KOPT-K1 (cell line): ENCODE measurements around the gene CMTM4.

Source experiments
- H3K27ac ChIP-seq: fragments of 200-600 bp; sonication (generic); 2 replicates; pipeline ENCODE4 v1.5.1; 2016; ENCODE audit warnings: antibody characterized with exemption, mild to moderate bottlenecking, low read depth, low read length; ENCODE audit not compliant: poor library complexity, severe bottlenecking
- H3K36me3 ChIP-seq: fragments of 200-600 bp; sonication (generic); 2 replicates; pipeline ENCODE4 v1.5.1; 2017; ENCODE audit warnings: antibody characterized with exemption, mild to moderate bottlenecking, low read length, moderate library complexity; ENCODE audit not compliant: insufficient read depth
- H3K9me3 ChIP-seq: fragments of 200-600 bp; sonication (generic); 2 replicates; pipeline ENCODE4 v1.5.1; 2017; ENCODE audit warnings: antibody characterized with exemption, low read length, mild to moderate bottlenecking; ENCODE audit not compliant: insufficient read depth, poor library complexity, severe bottlenecking

Gene CMTM4

DNA sequence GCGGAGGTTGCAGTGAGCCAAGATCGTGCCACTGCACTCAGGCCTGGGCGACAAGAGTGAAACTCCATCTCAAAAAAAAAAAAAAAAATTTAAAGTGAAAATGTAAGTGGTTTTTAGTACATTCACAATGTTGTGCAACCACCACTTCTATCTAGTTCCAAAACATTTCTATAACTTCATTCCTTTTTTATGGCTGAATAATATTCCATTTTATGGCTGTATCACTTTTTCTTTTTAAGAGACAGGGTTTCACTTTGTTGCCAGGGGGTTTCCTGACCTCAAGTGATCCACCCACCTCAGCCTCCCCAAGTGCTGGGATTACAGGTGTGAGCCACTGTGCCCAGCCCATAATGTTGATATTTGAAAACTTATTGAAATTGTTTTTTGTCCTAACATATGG is 103.7 kb downstream of the CMTM4 start:
- Histone ChIP-seq H3K9me3 (no peaks in the 10 kb centered on the region), H3K36me3 (no peaks in the 10 kb centered on the region), H3K27ac (no peak overlapping the region)

DNA sequence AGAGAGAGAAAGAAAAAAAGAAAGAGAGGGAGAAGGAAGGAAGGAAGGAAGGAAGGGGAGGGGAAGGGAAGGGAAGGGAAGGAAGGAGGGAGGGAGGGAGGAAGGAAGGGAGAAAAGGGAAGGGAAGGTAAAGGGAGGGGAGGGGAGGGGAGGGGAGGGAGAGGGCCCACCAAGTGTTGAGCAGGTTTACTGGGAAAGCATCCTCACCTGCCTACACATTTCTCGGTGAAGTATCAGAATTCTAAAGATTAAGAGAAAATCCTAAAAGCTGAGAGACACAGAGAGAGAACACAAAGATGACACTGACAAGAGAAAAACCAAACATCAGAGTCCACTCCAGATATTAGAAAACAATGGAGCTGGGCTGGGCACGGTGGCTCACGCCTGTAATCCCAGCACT is 104.3 kb downstream of the CMTM4 start:
- H3K36me3 ChIP-seq, result no peaks in the 10 kb centered on the region
- H3K27ac ChIP-seq, result no peak overlapping the region
- H3K9me3 ChIP-seq, result no peaks in the 10 kb centered on the region

DNA sequence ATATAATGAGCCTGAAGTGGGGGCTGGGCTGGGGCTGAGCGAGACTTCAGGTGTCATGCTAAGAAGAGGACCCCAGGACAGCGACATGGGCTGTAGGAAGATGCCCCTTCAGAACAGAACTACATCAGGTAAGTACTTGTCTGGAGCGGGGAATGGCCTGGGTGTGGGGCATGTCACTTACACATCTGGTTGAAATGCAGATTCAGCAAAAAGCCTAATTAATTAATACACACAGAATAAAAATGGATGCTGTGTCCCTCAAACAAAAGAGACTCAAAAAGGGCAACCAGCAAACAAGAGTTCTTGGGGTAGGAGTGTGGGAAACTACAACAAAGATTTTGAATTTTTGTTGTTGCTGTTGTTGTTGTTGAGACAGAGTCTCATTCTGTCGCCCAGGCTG is 105.5 kb downstream of the CMTM4 start:
- Histone ChIP-seq H3K9me3 (no peaks in the 10 kb centered on the region), H3K36me3 (no peaks in the 10 kb centered on the region), H3K27ac (peak overlapping the region; percentile 61)

- H3K27ac ChIP-seq, result peak overlapping the region; percentile 61
- H3K36me3 ChIP-seq, result no peaks in the 10 kb centered on the region
- H3K9me3 ChIP-seq, result no peaks in the 10 kb centered on the region
Measured at GRCh38 chr16:66590322-66590721, 106.2 kb downstream of the CMTM4 start.

- Histone ChIP-seq H3K36me3 (no peaks in the 10 kb centered on the region), H3K27ac (peak overlapping the region; percentile 61), H3K9me3 (no peaks in the 10 kb centered on the region)
Measured at GRCh38 chr16:66588981-66589713, 107.4 kb downstream of the CMTM4 start.

GRCh38 chr16:66587881-66588600 is 108.5 kb downstream of the CMTM4 start:
- Histone ChIP-seq H3K27ac (peak overlapping the region; percentile 61), H3K9me3 (no peaks in the 10 kb centered on the region), H3K36me3 (no peaks in the 10 kb centered on the region)

DNA sequence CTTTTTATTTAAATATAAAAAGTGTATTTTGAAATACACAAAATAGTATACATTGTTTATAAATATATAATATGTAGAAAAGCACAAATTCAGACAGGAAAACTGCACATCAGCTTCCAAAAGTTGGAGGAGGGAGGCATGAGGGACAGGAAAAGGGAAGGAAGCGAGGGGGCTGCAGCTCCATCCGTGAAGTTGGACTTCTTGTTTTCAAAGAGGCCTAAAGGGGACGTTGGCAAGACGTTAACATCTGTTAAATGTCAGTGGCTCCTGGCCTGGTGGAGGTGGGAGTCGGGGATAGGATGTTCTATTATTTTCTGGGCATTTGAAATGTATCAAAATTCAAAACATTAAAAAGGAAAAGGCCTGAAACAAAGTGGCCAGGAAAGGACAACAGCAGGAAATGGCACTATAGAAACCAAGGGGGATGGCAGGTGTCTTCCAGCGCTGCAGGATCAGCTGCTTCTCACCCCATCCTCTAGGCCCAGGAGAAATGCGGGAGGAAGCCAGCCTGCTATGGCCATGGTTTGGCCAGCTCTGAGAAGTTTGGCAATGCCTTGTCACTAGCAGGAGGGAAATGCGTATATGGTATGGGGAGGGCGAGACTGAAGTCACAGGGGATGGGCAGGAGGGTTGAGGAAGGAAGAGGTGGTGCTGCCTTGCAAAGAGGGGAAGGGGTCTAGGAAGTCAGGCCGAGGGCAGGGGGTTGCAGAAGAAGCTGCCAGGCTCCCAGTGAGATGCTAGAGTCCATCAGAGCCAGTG is 110.9 kb downstream of the CMTM4 start:
- H3K9me3 ChIP-seq, result no peaks in the 10 kb centered on the region
- no peaks in the 10 kb centered on the region for H3K36me3 ChIP-seq
- peak overlapping the region; percentile 61 for H3K27ac ChIP-seq

- Histone ChIP-seq H3K36me3 (no peaks in the 10 kb centered on the region), H3K9me3 (no peaks in the 10 kb centered on the region), H3K27ac (no peak overlapping the region)
Measured at GRCh38 chr16:66581246-66581952, 115.1 kb downstream of the CMTM4 start.

DNA sequence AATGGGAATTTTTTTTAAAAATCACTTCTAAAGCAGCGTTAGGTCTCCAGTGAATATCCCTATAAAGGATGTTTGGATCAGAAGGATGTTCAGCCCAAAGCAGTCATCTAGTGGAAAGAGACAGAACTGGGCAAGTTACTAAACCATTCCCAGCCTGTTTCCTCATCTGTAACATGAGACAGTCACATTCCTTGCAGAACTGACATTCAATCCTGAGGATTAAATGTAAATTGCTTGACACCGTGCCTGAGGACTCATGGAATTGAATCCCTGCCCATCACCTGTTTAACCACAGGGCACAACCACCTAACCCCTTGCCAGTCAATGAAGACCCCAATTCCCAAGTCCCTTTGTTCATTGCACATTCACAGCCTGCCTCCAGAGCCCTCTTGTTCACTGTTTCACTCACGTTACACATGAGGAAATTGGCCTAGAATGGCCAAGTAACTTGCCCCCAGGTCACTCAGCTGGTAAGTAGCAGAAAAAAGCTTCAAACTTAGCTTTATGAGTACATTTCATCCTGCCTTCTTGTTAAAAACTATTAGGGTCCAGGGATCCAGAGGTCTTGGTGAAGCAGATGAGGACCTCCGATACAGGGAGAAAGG is 115.8 kb downstream of the CMTM4 start:
- Histone ChIP-seq H3K9me3 (no peaks in the 10 kb centered on the region), H3K36me3 (no peaks in the 10 kb centered on the region), H3K27ac (no peak overlapping the region)

- Histone ChIP-seq H3K36me3 (no peaks in the 10 kb centered on the region), H3K9me3 (no peaks in the 10 kb centered on the region), H3K27ac (peak within 1 kb of the TSS; percentile 58)
Measured at GRCh38 chr16:66578651-66579531, 117.7 kb downstream of the CMTM4 start, which contains the start of gene CMTM2. TSS of gene CMTM2 (plus strand) at chr16:66579463. CDS start at chr16:66579608, 145 bp downstream.

GRCh38 chr16:66576296-66576695 is 120.2 kb downstream of the CMTM4 start:
- no peaks in the 10 kb centered on the region for H3K9me3 ChIP-seq
- peaks cover 12% of the 10 kb centered on the region for H3K36me3 ChIP-seq
- H3K27ac ChIP-seq, result no peak overlapping the region

- Histone ChIP-seq H3K9me3 (no peaks in the 10 kb centered on the region), H3K27ac (no peak overlapping the region), H3K36me3 (peaks cover 25% of the 10 kb centered on the region)
Measured at GRCh38 chr16:66575060-66575459, 121.5 kb downstream of the CMTM4 start.

DNA sequence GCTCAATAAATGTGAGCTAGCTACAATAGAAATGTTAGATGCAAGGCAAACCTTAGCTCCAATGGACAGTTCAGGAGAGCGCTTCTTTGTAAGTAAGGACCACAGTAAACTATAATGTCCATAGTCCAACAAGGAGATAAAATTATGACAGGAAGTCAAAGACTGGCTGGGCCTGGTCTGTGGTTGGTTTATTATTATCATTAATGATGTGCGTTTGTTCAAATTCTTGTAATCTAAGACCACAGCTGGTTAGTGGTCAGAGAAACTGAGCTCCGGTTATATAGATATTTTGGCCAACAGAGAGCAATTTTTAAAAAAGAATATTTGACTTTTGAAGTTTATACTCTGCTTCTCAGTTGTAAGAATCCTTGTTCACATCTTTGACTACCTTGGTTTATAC is 122.0 kb downstream of the CMTM4 start:
- H3K27ac ChIP-seq, result no peak overlapping the region
- H3K9me3 ChIP-seq, result no peaks in the 10 kb centered on the region
- peaks cover 29% of the 10 kb centered on the region for H3K36me3 ChIP-seq

DNA sequence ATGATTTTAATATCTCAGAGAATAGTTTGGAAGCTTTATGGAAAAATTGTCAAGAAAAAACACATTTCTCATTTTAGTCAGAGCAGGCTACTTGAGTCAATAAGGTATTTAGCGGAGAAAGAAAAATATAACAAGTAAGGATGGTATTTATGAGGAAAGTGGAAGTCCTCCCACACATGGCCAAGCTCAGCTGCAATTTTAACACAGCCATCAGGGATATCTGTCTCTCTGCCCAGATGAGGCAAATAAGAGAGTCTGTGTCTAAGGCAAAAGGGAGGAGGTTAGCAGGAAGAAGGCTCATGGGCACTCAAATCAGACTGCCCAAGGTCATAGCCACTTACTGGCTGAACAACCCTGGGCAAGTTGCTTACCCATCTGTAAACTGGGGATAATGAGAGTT is 122.5 kb downstream of the CMTM4 start:
- Histone ChIP-seq H3K36me3 (peaks cover 29% of the 10 kb centered on the region), H3K27ac (no peak overlapping the region), H3K9me3 (no peaks in the 10 kb centered on the region)
